NCI-H1436 treated with DMSO at 0.1 percent for 48 hours (cell line): ENCODE data around the gene GLUD1.
"Not testable (repeated sequence)": the region's sequence is repeated elsewhere in the genome, so short reads cannot be mapped to it uniquely, and the experiment has no call there.

Source experiments
- DNase-seq: peaks from one replicate; lab custom pipeline; 2025; lab: John Stamatoyannopoulos, UW

GLUD1 gene

DNA sequence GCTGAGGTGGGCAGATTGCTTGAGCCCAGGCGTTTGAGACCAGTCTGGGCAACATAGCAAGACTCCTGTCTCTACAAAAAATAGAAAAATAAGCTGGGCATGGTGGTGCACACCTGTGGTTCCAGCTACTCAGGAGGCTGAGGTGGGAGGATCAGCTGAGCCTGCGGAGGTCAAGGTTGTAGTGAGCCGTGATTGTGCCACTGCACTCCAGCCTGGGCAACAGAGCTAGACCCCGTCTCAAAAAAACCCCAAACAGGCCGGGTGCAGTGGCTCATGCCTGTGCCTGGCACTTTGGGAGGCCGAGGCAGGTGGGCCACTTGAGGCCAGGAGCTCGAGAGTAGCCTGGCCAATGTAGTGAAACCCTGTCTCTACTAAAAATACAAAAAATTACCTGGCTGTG is 51.1 kb downstream of the GLUD1 start:
- DNase-seq: not testable (repeated sequence)

GRCh38 chr10:87038786-87039185 is 55.9 kb downstream of the GLUD1 start:
- DNase-seq: no peak

GRCh38 chr10:87038286-87038717 is 56.3 kb downstream of the GLUD1 start:
- no peak for DNase-seq

GRCh38 chr10:87036623-87037022 is 58.0 kb downstream of the GLUD1 start:
- no peak for DNase-seq

GRCh38 chr10:87030912-87031635 is 63.6 kb downstream of the GLUD1 start:
- no peak for DNase-seq

DNA sequence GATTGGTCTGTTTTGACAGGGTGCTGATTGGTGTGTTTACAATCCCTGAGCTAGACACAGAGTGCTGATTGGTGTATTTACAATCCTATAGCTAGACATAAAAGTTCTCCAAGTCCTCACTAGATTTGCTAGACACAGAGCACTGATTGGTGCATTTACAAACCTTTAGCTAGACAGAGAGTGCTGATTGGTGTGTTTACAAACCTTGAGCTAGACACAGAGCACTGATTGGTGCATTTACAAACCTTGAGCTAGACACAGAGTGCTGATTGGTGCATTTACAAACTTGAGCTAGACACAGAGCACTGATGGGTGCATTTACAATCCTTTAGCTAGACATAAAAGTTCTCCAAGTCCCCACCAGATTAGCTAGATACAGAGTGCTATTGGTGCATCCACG is 64.2 kb downstream of the GLUD1 start:
- not testable (repeated sequence) for DNase-seq

- not testable (repeated sequence) for DNase-seq
Observed at GRCh38 chr10:87026747-87027508, 67.7 kb downstream of the GLUD1 start.

GRCh38 chr10:87025285-87025958 is 69.2 kb downstream of the GLUD1 start:
- DNase-seq: not testable (repeated sequence)

GRCh38 chr10:87020056-87020455 is 74.6 kb downstream of the GLUD1 start, which contains the start of gene FAM25A:
FAM25A (plus strand) TSS chr10:87020294; CDS start chr10:87020325, 31 bp downstream.
- DNase-seq: not testable (repeated sequence)

DNA sequence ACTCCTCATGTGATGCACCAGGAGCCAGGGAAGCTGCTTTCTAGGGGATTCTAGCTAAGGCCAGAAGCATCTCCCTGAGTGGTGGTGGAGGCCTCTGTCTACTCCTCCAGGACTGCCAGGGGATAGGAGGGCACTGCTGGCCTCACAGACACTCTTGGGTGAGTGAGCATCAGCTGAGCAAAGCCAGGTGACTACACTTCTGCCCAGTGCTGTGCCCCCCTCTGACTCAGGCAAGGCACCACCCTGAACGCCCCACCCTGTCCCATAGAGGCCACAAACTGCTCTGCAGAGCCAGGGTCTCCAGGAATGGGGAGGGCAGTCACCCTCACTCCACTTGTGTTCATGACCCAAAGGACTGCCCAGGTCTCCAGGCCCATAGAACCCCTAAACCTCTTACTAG is 75.1 kb downstream of the GLUD1 start:
- not testable (repeated sequence) for DNase-seq

GRCh38 chr10:87019066-87019465 is 75.6 kb downstream of the GLUD1 start:
- not testable (repeated sequence) for DNase-seq

- not testable (repeated sequence) for DNase-seq
Observed at GRCh38 chr10:87018127-87018526, 76.5 kb downstream of the GLUD1 start.

DNA sequence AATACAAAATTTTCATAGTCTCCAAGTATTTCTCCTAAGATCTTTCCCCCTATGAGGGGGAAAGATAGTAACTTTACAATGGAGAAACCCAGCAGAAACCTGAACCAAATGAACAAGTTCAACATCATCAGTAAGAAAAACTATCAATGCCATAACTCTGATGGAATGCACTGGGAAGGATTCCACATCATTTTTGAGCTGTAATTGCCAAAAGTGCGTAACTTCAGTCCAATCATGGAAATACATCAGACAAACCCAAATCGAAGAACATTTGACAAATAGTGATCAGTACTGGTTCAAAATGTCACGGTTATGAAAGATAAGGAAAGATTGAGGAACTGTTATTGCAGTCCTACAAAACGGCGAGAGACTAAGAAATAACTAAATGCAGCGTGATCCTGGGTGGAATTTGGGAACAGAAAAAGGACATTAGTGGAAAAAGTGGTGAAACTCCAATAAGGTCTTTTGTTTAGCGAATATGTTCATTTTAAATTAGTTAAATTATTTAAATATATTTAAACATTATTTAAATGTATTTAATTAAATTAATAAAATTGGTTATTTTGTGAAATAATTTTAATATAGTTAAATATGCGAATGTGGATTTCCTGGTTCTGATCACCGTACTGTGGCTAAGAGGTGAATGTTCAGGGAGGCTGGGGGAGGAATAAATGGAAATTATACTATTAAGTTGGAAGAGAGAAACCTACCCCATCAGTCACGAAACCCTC is 79.5 kb downstream of the GLUD1 start:
- not testable (repeated sequence) for DNase-seq

- not testable (repeated sequence) for DNase-seq
Observed at GRCh38 chr10:87013528-87013927, 81.1 kb downstream of the GLUD1 start.

DNA sequence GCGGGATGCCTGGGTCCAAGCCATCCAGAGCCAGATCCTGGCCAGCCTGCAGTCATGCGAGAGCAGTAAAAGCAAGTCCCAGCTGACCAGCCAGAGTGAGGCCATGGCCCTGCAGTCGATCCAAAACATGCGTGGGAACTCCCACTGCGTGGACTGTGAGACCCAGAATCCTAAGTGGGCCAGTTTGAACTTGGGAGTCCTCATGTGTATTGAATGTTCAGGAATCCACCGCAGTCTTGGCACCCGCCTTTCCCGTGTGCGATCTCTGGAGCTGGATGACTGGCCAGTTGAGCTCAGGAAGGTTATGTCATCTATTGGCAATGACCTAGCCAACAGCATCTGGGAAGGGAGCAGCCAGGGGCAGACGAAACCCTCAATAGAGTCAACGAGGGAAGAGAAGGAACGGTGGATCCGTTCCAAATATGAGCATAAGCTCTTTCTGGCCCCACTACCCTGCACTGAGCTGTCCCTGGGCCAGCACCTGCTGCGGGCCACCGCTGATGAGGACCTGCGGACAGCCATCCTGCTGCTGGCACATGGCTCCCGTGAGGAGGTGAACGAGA is 85.4 kb downstream of the GLUD1 start:
- not testable (repeated sequence) for DNase-seq

DNA sequence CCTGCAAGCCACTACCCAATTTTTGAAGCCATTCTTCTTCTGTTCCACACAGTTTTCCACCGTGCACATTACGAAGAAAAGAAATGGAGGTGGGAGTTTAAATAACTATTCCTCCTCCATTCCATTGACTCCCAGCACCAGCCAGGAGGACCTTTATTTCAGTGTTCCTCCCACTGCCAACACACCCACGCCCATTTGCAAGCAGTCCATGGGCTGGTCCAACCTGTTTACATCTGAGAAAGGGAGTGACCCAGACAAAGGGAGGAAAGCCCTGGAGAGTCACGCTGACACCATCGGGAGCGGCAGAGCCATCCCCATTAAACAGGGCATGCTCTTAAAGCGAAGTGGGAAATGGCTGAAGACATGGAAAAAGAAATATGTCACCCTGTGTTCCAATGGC is 86.3 kb downstream of the GLUD1 start:
- not testable (repeated sequence) for DNase-seq

DNA sequence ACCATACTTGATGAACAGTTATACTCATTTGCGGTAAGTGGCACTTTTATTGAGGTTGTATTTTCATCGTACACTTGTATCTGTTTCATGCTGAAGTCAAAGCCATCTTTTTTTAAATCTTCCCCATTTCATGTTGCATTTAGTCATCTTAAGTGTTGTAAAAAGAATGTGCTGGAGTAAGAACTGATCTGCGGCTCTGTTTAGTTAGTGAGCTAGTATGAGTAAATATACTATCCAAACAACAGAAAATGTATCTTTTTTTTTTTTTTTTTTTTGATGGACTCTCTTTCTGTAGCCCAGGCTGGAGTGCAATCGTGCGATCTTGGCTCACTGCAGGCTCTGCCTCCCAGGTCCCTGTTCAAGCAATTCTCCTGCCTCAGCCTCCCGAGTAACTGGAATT is 87.0 kb downstream of the GLUD1 start:
- DNase-seq: not testable (repeated sequence)

- not testable (repeated sequence) for DNase-seq
Observed at GRCh38 chr10:87007124-87007523, 87.5 kb downstream of the GLUD1 start.

- no peak for DNase-seq
Observed at GRCh38 chr10:87000491-87000890, 94.2 kb downstream of the GLUD1 start.
